ENCODE measurements around the gene ADPRHL1.

DNA sequence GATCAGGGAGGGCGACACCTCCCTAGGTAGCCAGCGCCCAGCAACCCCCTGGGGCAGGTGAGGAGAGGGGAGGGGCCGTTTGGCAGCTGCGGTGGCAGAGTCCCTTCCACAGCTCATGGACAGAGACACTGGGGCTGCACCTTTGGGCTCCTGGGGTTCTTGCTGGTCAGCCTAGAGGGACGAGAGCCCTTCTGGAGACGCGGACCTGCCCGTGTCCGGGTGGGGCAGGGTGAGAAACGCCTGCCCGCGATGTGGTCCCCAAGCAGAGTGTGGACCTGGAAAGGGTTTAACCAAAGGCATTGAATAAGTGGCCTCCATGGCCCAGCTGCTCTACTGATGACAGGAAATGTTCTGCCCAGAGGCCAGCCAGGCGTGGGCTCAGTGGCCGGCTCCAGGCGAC, 38.3 kb downstream of the ADPRHL1 start:
- TF ChIP-seq, protein P1, sequence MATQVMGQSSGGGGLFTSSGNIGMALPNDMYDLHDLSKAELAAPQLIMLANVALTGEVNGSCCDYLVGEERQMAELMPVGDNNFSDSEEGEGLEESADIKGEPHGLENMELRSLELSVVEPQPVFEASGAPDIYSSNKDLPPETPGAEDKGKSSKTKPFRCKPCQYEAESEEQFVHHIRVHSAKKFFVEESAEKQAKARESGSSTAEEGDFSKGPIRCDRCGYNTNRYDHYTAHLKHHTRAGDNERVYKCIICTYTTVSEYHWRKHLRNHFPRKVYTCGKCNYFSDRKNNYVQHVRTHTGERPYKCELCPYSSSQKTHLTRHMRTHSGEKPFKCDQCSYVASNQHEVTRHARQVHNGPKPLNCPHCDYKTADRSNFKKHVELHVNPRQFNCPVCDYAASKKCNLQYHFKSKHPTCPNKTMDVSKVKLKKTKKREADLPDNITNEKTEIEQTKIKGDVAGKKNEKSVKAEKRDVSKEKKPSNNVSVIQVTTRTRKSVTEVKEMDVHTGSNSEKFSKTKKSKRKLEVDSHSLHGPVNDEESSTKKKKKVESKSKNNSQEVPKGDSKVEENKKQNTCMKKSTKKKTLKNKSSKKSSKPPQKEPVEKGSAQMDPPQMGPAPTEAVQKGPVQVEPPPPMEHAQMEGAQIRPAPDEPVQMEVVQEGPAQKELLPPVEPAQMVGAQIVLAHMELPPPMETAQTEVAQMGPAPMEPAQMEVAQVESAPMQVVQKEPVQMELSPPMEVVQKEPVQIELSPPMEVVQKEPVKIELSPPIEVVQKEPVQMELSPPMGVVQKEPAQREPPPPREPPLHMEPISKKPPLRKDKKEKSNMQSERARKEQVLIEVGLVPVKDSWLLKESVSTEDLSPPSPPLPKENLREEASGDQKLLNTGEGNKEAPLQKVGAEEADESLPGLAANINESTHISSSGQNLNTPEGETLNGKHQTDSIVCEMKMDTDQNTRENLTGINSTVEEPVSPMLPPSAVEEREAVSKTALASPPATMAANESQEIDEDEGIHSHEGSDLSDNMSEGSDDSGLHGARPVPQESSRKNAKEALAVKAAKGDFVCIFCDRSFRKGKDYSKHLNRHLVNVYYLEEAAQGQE (IDR thresholded peaks at IDR 0.05) = no peak
- TF ChIP-seq, protein P2, sequence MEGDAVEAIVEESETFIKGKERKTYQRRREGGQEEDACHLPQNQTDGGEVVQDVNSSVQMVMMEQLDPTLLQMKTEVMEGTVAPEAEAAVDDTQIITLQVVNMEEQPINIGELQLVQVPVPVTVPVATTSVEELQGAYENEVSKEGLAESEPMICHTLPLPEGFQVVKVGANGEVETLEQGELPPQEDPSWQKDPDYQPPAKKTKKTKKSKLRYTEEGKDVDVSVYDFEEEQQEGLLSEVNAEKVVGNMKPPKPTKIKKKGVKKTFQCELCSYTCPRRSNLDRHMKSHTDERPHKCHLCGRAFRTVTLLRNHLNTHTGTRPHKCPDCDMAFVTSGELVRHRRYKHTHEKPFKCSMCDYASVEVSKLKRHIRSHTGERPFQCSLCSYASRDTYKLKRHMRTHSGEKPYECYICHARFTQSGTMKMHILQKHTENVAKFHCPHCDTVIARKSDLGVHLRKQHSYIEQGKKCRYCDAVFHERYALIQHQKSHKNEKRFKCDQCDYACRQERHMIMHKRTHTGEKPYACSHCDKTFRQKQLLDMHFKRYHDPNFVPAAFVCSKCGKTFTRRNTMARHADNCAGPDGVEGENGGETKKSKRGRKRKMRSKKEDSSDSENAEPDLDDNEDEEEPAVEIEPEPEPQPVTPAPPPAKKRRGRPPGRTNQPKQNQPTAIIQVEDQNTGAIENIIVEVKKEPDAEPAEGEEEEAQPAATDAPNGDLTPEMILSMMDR (IDR thresholded peaks at IDR 0.05; ENCODE audit: low read depth, low read length, missing input control) = no peak
- TF ChIP-seq SP1 (IDR thresholded peaks at IDR 0.05) (no peak), EGR1 (IDR thresholded peaks at IDR 0.05; ENCODE audit: low read depth in 2 of 2) (no peak), TAF1 (conservative IDR thresholded peaks at IDR 0.05) (no peak), FOXA1 (IDR thresholded peaks at IDR 0.05) (no peak)
- TF ChIP-seq, protein P3, sequence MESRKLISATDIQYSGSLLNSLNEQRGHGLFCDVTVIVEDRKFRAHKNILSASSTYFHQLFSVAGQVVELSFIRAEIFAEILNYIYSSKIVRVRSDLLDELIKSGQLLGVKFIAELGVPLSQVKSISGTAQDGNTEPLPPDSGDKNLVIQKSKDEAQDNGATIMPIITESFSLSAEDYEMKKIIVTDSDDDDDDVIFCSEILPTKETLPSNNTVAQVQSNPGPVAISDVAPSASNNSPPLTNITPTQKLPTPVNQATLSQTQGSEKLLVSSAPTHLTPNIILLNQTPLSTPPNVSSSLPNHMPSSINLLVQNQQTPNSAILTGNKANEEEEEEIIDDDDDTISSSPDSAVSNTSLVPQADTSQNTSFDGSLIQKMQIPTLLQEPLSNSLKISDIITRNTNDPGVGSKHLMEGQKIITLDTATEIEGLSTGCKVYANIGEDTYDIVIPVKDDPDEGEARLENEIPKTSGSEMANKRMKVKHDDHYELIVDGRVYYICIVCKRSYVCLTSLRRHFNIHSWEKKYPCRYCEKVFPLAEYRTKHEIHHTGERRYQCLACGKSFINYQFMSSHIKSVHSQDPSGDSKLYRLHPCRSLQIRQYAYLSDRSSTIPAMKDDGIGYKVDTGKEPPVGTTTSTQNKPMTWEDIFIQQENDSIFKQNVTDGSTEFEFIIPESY (IDR thresholded peaks at IDR 0.05) = no peak
- TF ChIP-seq, protein P4, sequence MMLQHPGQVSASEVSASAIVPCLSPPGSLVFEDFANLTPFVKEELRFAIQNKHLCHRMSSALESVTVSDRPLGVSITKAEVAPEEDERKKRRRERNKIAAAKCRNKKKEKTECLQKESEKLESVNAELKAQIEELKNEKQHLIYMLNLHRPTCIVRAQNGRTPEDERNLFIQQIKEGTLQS (IDR thresholded peaks at IDR 0.05) = no peak
